OCI-LY1 (cell line): ENCODE measurements around the gene UQCC5.

Experiments
- H2AFZ ChIP-seq: fragments of 200-600 bp; sonication (generic), shearing (Covaris generic); 2 replicates; pipeline ENCODE4 v1.6.0; 2014; ENCODE audit warnings: antibody characterized with exemption, mild to moderate bottlenecking, low read length
- H3F3A ChIP-seq: fragments of 200-600 bp; sonication (generic), shearing (Covaris generic); 2 replicates; pipeline ENCODE4 v1.6.0; 2014; ENCODE audit warnings: mild to moderate bottlenecking, antibody characterized with exemption, low read length, moderate library complexity; ENCODE audit not compliant: insufficient read depth
- H3K27ac ChIP-seq: fragments of 200-600 bp; sonication (generic); 2 replicates; pipeline ENCODE4 v1.5.1; 2014; ENCODE audit warnings: low read length, mixed run types, mild to moderate bottlenecking, low read depth; ENCODE audit not compliant: poor library complexity, severe bottlenecking
- H3K27me3 ChIP-seq: fragments of 200-600 bp; sonication (generic); 2 replicates; pipeline ENCODE4 v1.6.0; 2014; ENCODE audit warnings: antibody characterized with exemption, mild to moderate bottlenecking, low read length, moderate library complexity; ENCODE audit not compliant: insufficient read depth
- H3K36me3 ChIP-seq: fragments of 200-600 bp; sonication (generic); 2 replicates; pipeline ENCODE4 v1.6.1; 2014; ENCODE audit warnings: mild to moderate bottlenecking, antibody characterized with exemption, low read length, moderate library complexity, mixed read lengths; ENCODE audit not compliant: insufficient read depth
- H3K4me1 ChIP-seq: fragments of 200-600 bp; sonication (generic); 2 replicates; pipeline ENCODE4 v1.5.1; 2014; ENCODE audit warnings: mild to moderate bottlenecking, low read length, moderate library complexity; ENCODE audit not compliant: insufficient read depth, severe bottlenecking
- H3K4me2 ChIP-seq: fragments of 200-600 bp; sonication (generic), shearing (Covaris generic); 2 replicates; pipeline ENCODE4 v1.6.1; 2014; ENCODE audit warnings: low read length
- H3K4me3 ChIP-seq: fragments of 200-600 bp; sonication (generic); 2 replicates; pipeline ENCODE4 v1.5.1; 2014; ENCODE audit warnings: low read length, low read depth, mild to moderate bottlenecking, mixed read lengths; ENCODE audit not compliant: poor library complexity, severe bottlenecking
- H3K79me2 ChIP-seq: fragments of 200-600 bp; shearing (Covaris generic); 2 replicates; pipeline ENCODE4 v1.6.1; 2016; ENCODE audit warnings: mixed run types, low read length, mixed read lengths; ENCODE audit not compliant: insufficient read depth
- H3K9ac ChIP-seq: fragments of 200-600 bp; sonication (generic), shearing (Covaris generic); 2 replicates; pipeline ENCODE4 v1.6.1; 2014; ENCODE audit warnings: mild to moderate bottlenecking, low read length, mixed read lengths
- H3K9me2 ChIP-seq: fragments of 200-600 bp; sonication (generic), shearing (Covaris generic); 2 replicates; pipeline ENCODE4 v1.6.1; 2014; ENCODE audit warnings: low read depth, mild to moderate bottlenecking, low read length, mixed read lengths
- H3K9me3 ChIP-seq: fragments of 200-600 bp; shearing (Covaris generic); 2 replicates; pipeline ENCODE4 v1.6.1; 2014; ENCODE audit warnings: low read length, mixed read lengths
- H4K20me1 ChIP-seq: fragments of 200-600 bp; sonication (generic), shearing (Covaris generic); 2 replicates; pipeline ENCODE4 v1.6.0; 2016; ENCODE audit warnings: mild to moderate bottlenecking, low read length; ENCODE audit not compliant: insufficient read depth
- CTCF ChIP-seq: fragments of 200-600 bp; sonication (generic), shearing (Covaris generic); IDR thresholded peaks from 2 replicates; pipeline ENCODE4 v1.5.1; 2017; ENCODE audit warnings: mild to moderate bottlenecking, antibody characterized with exemption, low read length, moderate library complexity, mixed read lengths
- EZH2 ChIP-seq: fragments of 200-600 bp; sonication (generic), shearing (Covaris generic); IDR thresholded peaks from 2 replicates; pipeline ENCODE4 v1.8.0; 2017; ENCODE audit warnings: borderline replicate concordance, mixed run types, mild to moderate bottlenecking, antibody characterized with exemption, low read length, moderate library complexity, mixed read lengths

Gene UQCC5

GRCh38 chr3:52551118-52551517, 14.7 kb downstream of the UQCC5 start:
- no peaks in the 10 kb centered on the region for H3K79me2 ChIP-seq
- TF ChIP-seq EZH2, result no peak
- no peak for TF ChIP-seq CTCF

GRCh38 chr3:52552089-52552488, 15.7 kb downstream of the UQCC5 start:
- TF ChIP-seq CTCF, result no peak
- TF ChIP-seq EZH2, result no peak
- Histone ChIP-seq H3K4me1 (no peaks in the 10 kb centered on the region), H3K27me3 (no peaks in the 10 kb centered on the region), H3K27ac (no peak overlapping the region), H2AFZ (no peak overlapping the region), H3K9ac (no peak overlapping the region), H3K9me3 (no peaks in the 10 kb centered on the region), H3K79me2 (no peaks in the 10 kb centered on the region), H3F3A (no peaks in the 10 kb centered on the region), H3K4me3 (no peak overlapping the region), H3K9me2 (no peaks in the 10 kb centered on the region), H3K36me3 (peaks cover 61% of the 10 kb centered on the region), H4K20me1 (no peaks in the 10 kb centered on the region), H3K4me2 (no peak overlapping the region)

More at GRCh38 chr3:52551118-52551517, 14.7 kb downstream of the UQCC5 start:
- Histone ChIP-seq H4K20me1 (no peaks in the 10 kb centered on the region), H3K4me3 (no peak overlapping the region), H2AFZ (no peak overlapping the region), H3K9ac (no peak overlapping the region), H3K9me3 (no peaks in the 10 kb centered on the region), H3K27ac (no peak overlapping the region), H3K9me2 (no peaks in the 10 kb centered on the region), H3K4me1 (no peaks in the 10 kb centered on the region), H3K4me2 (no peak overlapping the region), H3K27me3 (no peaks in the 10 kb centered on the region), H3K36me3 (peaks cover 68% of the 10 kb centered on the region), H3F3A (peaks cover 3% of the 10 kb centered on the region; the same call in 1 of the 2 replicates)

GRCh38 chr3:52554026-52554755, 17.8 kb downstream of the UQCC5 start:
- Histone ChIP-seq H3F3A (no peaks in the 10 kb centered on the region), H3K9ac (no peak overlapping the region), H4K20me1 (no peaks in the 10 kb centered on the region), H3K9me3 (no peaks in the 10 kb centered on the region), H3K36me3 (peaks cover 64% of the 10 kb centered on the region), H3K79me2 (no peaks in the 10 kb centered on the region), H3K9me2 (no peaks in the 10 kb centered on the region), H3K4me3 (no peak overlapping the region), H3K27me3 (no peaks in the 10 kb centered on the region), H3K4me1 (no peaks in the 10 kb centered on the region), H3K4me2 (no peak overlapping the region), H3K27ac (no peak overlapping the region), H2AFZ (no peak overlapping the region)
- TF ChIP-seq EZH2, result no peak

- no peaks in the 10 kb centered on the region for H3K4me1 ChIP-seq
- H3K36me3 ChIP-seq, result peaks cover 68% of the 10 kb centered on the region
These were observed 18.7 kb downstream of the UQCC5 start for GRCh38 chr3:52555056-52555455.

More at GRCh38 chr3:52555056-52555455, 18.7 kb downstream of the UQCC5 start:
- Histone ChIP-seq H3K9me2 (no peaks in the 10 kb centered on the region), H3K27me3 (no peaks in the 10 kb centered on the region), H3K27ac (no peak overlapping the region), H3K4me3 (no peak overlapping the region), H4K20me1 (no peaks in the 10 kb centered on the region), H3K79me2 (no peaks in the 10 kb centered on the region), H3K9me3 (no peaks in the 10 kb centered on the region), H3K4me2 (no peak overlapping the region), H3K9ac (no peak overlapping the region), H2AFZ (no peak overlapping the region), H3F3A (no peaks in the 10 kb centered on the region)
- TF ChIP-seq CTCF (no peak), EZH2 (no peak)
